Neural cell (in vitro differentiated cells): Measurements from ENCODE around the gene FAM53B. TPM values are rescaled to one million over a fixed set of nuclear protein-coding genes. Genes with fewer than 3 reads are reported as not detected.
"Not testable (repeated sequence)": the region's sequence is repeated elsewhere in the genome, so short reads cannot be mapped to it uniquely, and the experiment has no call there.

ENCODE experiments used
- H2AFZ ChIP-seq: fragments of 200-600, 300-800 bp; sonication (generic), shearing (Covaris generic); 2 replicates; pipeline ENCODE4 v1.6.0; 2014; ENCODE audit warnings: low read depth, mild to moderate bottlenecking, antibody characterized with exemption, low read length, moderate library complexity
- H3F3A ChIP-seq: fragments of 200-600 bp; shearing (Covaris generic); 2 replicates; pipeline ENCODE4 v1.6.1; 2016; ENCODE audit warnings: mild to moderate bottlenecking, moderate library complexity, mixed read lengths, antibody characterized with exemption, low read length; ENCODE audit not compliant: insufficient read depth, poor library complexity, severe bottlenecking
- H3K27ac ChIP-seq: fragments of 200-600, 300-800 bp; sonication (generic), shearing (Covaris generic); 2 replicates; pipeline ENCODE4 v1.5.1; 2014; ENCODE audit warnings: mild to moderate bottlenecking, low read length, moderate library complexity
- H3K27me3 ChIP-seq: fragments of 300-800, 200-600 bp; sonication (generic), shearing (Covaris generic); 2 replicates; pipeline ENCODE4 v1.6.0; 2014; ENCODE audit warnings: mild to moderate bottlenecking, low read depth, low read length, moderate library complexity; ENCODE audit not compliant: insufficient read depth
- H3K36me3 ChIP-seq: fragments of 300-800, 200-600 bp; sonication (generic), shearing (Covaris generic); 2 replicates; pipeline ENCODE4 v1.5.1; 2014; ENCODE audit warnings: mild to moderate bottlenecking, antibody characterized with exemption, low read length, moderate library complexity; ENCODE audit not compliant: insufficient read depth
- H3K4me2 ChIP-seq: fragments of 300-800, 200-600 bp; sonication (generic), shearing (Covaris generic); 2 replicates; pipeline ENCODE4 v1.6.0; 2014; ENCODE audit warnings: mild to moderate bottlenecking, low read length
- H3K4me3 ChIP-seq: fragments of 300-800, 200-600 bp; sonication (generic), shearing (Covaris generic); 2 replicates; pipeline ENCODE4 v1.5.1; 2014; ENCODE audit warnings: mild to moderate bottlenecking, low read length, moderate library complexity
- H3K79me2 ChIP-seq: fragments of 200-600 bp; shearing (Covaris generic); replicated peaks from 2 replicates; pipeline ENCODE4 v1.6.0; 2014; ENCODE audit warnings: mild to moderate bottlenecking, low read length, moderate library complexity; ENCODE audit not compliant: insufficient read depth
- H3K9ac ChIP-seq: fragments of 300-800, 200-600 bp; sonication (generic), shearing (Covaris generic); 2 replicates; pipeline ENCODE4 v1.6.1; 2016; ENCODE audit warnings: mild to moderate bottlenecking, low read length, mixed read lengths
- H3K9me2 ChIP-seq: fragments of 200-600 bp; shearing (Covaris generic); 2 replicates; pipeline ENCODE4 v1.6.1; 2016; ENCODE audit warnings: mild to moderate bottlenecking, low read length, mixed read lengths; ENCODE audit not compliant: insufficient read depth
- H3K9me3 ChIP-seq: fragments of 200-600, 300-800 bp; sonication (generic), shearing (Covaris generic); 2 replicates; pipeline ENCODE4 v1.6.1; 2016; ENCODE audit warnings: mild to moderate bottlenecking, mixed run types, low read length, moderate library complexity, mixed read lengths
- H4K20me1 ChIP-seq: fragments of 200-600 bp; shearing (Covaris generic); 2 replicates; pipeline ENCODE4 v1.6.1; 2016; ENCODE audit warnings: mild to moderate bottlenecking, mixed run types; ENCODE audit not compliant: insufficient read depth
- EP300 ChIP-seq: fragments of 450-650 bp; conservative IDR thresholded peaks from 2 replicates; pipeline ENCODE4 v1.6.1; 2014; ENCODE audit warnings: antibody characterized with exemption, mild to moderate bottlenecking, moderate library complexity; ENCODE audit not compliant: poor library complexity, severe bottlenecking
- MXI1 ChIP-seq: fragments of 450-650 bp; conservative IDR thresholded peaks from 2 replicates; pipeline ENCODE4 v1.6.1; 2014; ENCODE audit warnings: antibody characterized with exemption, mild to moderate bottlenecking; ENCODE audit not compliant: poor library complexity, severe bottlenecking
- POLR2AphosphoS5 ChIP-seq: IDR thresholded peaks from 2 replicates; pipeline ENCODE4 v1.6.1; 2012
- REST ChIP-seq: IDR thresholded peaks from 2 replicates; pipeline ENCODE4 v1.6.1; 2012; ENCODE audit warnings: borderline replicate concordance
- SMC3 ChIP-seq: fragments of 450-650 bp; conservative IDR thresholded peaks from 2 replicates; pipeline ENCODE4 v1.6.1; 2014; ENCODE audit warnings: antibody characterized with exemption, mild to moderate bottlenecking, moderate library complexity; ENCODE audit not compliant: poor library complexity
- TAF1 ChIP-seq: IDR thresholded peaks from 2 replicates; pipeline ENCODE4 v1.6.1; 2012; ENCODE audit warnings: low read depth
- polyA plus RNA-seq: library from polyadenylated mRNA; depleted of rRNA; stranded (reverse); fragments of >200 nt; gene quantifications from 2 replicates; pipeline ENCODE4 v1.2.3, GENCODE V29; 2014
- TF ChIP-seq, protein P1 (sequence below): fragments of 450-650 bp; IDR thresholded peaks from 2 replicates; pipeline ENCODE4 v1.5.1; 2014; ENCODE audit warnings: antibody characterized with exemption, mild to moderate bottlenecking, moderate library complexity; ENCODE audit not compliant: poor library complexity, severe bottlenecking

Gene FAM53B
- polyA plus RNA-seq, 1 donor from 2014 or later, result 21.8 TPM

DNA sequence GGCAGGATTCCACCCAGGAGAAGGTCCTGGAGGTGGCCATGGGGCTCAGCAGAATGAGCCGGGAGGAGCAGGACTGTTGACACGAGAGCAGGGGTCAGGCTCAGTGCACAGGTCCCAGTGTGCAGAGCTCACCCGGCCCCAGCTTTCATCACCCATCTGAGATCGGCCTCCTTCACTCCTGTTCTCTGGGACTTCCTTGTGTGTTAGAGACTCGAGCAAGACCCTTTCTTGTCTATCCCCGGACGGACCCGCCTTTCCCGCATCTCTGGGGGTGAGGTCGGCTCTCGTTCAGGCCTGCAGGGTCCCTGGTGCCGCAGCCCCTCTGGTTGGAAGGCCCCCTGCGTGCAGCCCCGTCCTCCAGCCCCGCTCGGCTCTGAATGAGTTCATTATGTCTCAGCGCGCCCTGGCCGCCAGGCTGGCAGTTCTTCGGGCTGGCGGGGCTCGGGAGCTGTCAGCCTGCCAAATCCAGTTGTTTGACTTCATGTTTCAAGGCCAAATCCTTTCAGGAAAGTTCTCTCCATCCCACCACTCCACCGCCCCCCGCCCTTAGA lies 154.6 kb downstream of the FAM53B start:
- no peaks in the 10 kb centered on the region for H3F3A ChIP-seq
- TF ChIP-seq EP300 (no peak), POLR2AphosphoS5 (no peak)
- no peak overlapping the region for H3K4me2 ChIP-seq
- H2AFZ ChIP-seq, result no peak overlapping the region
- no peak overlapping the region for H3K4me3 ChIP-seq
- no peak overlapping the region for H3K9ac ChIP-seq
- no peaks in the 10 kb centered on the region for H4K20me1 ChIP-seq
- H3K27ac ChIP-seq, result no peak overlapping the region
- no peaks in the 10 kb centered on the region for H3K36me3 ChIP-seq
- H3K9me3 ChIP-seq, result peaks cover 8% of the 10 kb centered on the region
- H3K27me3 ChIP-seq, result no peaks in the 10 kb centered on the region
- H3K79me2 ChIP-seq, result no peaks in the 10 kb centered on the region
- no peaks in the 10 kb centered on the region for H3K9me2 ChIP-seq

DNA sequence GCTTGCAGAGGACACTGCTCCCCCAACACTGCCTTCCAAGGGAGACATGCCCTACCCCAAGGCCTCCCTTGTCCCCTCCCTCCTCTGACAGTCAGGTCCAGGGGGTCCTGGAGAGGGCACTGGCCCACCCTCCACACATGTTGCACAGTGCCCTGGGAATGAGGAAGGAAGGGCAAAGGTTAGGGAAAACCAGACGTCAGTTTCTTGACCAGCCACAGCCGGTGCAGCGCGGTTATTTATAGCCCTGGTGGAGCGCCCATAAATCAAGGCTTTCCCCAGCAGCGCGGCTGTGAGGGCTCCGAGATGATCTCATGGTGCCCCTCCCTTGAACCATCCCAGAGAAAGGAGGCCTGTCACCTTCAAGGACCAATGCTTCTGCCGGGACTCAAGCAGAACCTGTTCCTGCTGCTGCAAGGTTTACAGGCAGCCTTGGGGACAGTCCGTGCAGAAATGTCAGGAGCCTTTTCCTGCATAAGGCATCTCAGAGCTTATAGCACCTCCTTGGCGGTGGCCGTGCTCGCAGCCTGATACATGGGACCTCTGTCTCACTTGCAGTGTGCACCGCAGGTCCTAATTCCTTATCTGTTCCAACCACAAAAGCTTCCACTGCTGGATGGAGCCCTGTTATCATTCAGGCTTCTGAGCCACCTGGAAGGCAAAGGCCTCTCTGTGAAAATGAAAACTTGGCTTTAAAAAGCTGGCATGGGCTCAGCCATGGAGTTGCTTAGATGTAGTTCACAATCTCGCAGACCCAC lies 155.3 kb downstream of the FAM53B start:
- Histone ChIP-seq H3K9me3 (peaks cover 8% of the 10 kb centered on the region), H3K4me2 (no peak overlapping the region), H3F3A (no peaks in the 10 kb centered on the region), H3K79me2 (no peaks in the 10 kb centered on the region), H3K27me3 (no peaks in the 10 kb centered on the region), H2AFZ (no peak overlapping the region), H3K9ac (no peak overlapping the region), H3K9me2 (no peaks in the 10 kb centered on the region), H4K20me1 (no peaks in the 10 kb centered on the region), H3K4me3 (no peak overlapping the region), H3K36me3 (no peaks in the 10 kb centered on the region), H3K27ac (no peak overlapping the region)
- TF ChIP-seq, protein P1, sequence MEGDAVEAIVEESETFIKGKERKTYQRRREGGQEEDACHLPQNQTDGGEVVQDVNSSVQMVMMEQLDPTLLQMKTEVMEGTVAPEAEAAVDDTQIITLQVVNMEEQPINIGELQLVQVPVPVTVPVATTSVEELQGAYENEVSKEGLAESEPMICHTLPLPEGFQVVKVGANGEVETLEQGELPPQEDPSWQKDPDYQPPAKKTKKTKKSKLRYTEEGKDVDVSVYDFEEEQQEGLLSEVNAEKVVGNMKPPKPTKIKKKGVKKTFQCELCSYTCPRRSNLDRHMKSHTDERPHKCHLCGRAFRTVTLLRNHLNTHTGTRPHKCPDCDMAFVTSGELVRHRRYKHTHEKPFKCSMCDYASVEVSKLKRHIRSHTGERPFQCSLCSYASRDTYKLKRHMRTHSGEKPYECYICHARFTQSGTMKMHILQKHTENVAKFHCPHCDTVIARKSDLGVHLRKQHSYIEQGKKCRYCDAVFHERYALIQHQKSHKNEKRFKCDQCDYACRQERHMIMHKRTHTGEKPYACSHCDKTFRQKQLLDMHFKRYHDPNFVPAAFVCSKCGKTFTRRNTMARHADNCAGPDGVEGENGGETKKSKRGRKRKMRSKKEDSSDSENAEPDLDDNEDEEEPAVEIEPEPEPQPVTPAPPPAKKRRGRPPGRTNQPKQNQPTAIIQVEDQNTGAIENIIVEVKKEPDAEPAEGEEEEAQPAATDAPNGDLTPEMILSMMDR, result no peak
- TF ChIP-seq TAF1, result no peak
- TF ChIP-seq MXI1, result no peak
- TF ChIP-seq REST, result no peak
- no peak for TF ChIP-seq SMC3
- no peak for TF ChIP-seq POLR2AphosphoS5

DNA sequence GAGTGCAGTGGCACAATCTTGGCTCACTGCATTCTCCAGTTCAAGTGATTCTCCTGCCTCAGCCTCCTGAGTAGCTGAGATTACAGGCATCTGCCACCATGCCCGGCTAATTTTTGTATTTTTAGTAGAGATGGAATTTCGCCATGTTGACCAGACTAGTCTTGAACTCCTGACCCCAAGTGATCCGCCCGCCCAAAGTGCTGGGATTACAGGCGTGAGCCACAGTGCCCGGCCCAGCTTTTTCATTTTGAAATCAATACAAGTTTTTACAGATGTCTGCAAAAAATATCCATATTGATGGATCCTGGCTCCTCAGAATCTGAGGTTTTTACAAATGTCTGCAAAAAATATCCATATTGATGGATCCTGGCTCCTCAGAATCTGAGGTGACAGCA lies 155.8 kb downstream of the FAM53B start:
- not testable (repeated sequence) for H4K20me1 ChIP-seq, H3K27me3 ChIP-seq, H2AFZ ChIP-seq, H3K9me3 ChIP-seq, H3K36me3 ChIP-seq, H3F3A ChIP-seq, H3K27ac ChIP-seq, H3K79me2 ChIP-seq, H3K9me2 ChIP-seq, H3K4me2 ChIP-seq, H3K4me3 ChIP-seq, H3K9ac ChIP-seq
